Measurements from ENCODE around the gene OR11A1. TPM values are rescaled to one million over a fixed set of nuclear protein-coding genes. Genes with fewer than 3 reads are reported as not detected.

OR11A1 gene
- total RNA-seq, 2 donors from 2014 or later: 0.23 TPM; not detected in 1

- DNase-seq (ENCODE audit: low spot score): no peak
- Histone ChIP-seq H3K27ac (no peak overlapping the region), H3K27me3 (replicated peaks; ENCODE audit: insufficient read depth) (no peaks in the 10 kb centered on the region), H3K9me3 (no peaks in the 10 kb centered on the region), H3K4me3 (no peak overlapping the region), H3K4me1 (replicated peaks) (no peaks in the 10 kb centered on the region), H3K36me3 (no peaks in the 10 kb centered on the region)
- 84% methylated on average over 3 of the region's 3 CpGs for WGBS
- TF ChIP-seq CTCF (IDR thresholded peaks at IDR 0.05): no peak
- TF ChIP-seq POLR2A (IDR thresholded peaks at IDR 0.05): no peak
- no peak for TF ChIP-seq POLR2AphosphoS5 (IDR thresholded peaks at IDR 0.05)
- intact Hi-C loops (cut with DNase I): no loop called here
Measured at GRCh38 chr6:29490055-29490454, 33.2 kb upstream of the OR11A1 start.

- H3K4me3 ChIP-seq: no peak overlapping the region
- intact Hi-C loops (cut with DNase I): no loop called here
- 96% methylated on average over 8 of the region's 8 CpGs for WGBS
Measured at GRCh38 chr6:29489286-29489685, 32.4 kb upstream of the OR11A1 start.

GRCh38 chr6:29488874-29489273 is 32.0 kb upstream of the OR11A1 start:
- intact Hi-C loops (cut with DNase I): no loop called here
- TF ChIP-seq POLR2AphosphoS5 (IDR thresholded peaks at IDR 0.05) (no peak), POLR2A (IDR thresholded peaks at IDR 0.05) (no peak), CTCF (IDR thresholded peaks at IDR 0.05) (no peak)
- H3K27ac ChIP-seq: no peak overlapping the region

More at GRCh38 chr6:29489286-29489685, 32.4 kb upstream of the OR11A1 start:
- no peak for DNase-seq (ENCODE audit: low spot score)
- Histone ChIP-seq H3K36me3 (no peaks in the 10 kb centered on the region), H3K9me3 (no peaks in the 10 kb centered on the region), H3K27ac (no peak overlapping the region), H3K27me3 (replicated peaks; ENCODE audit: insufficient read depth) (no peaks in the 10 kb centered on the region), H3K4me1 (replicated peaks) (no peaks in the 10 kb centered on the region)
- TF ChIP-seq CTCF (IDR thresholded peaks at IDR 0.05) (no peak), POLR2A (IDR thresholded peaks at IDR 0.05) (no peak), POLR2AphosphoS5 (IDR thresholded peaks at IDR 0.05) (no peak)

GRCh38 chr6:29487660-29488059 is 30.8 kb upstream of the OR11A1 start, which contains the start of gene MAS1L:
Gene MAS1L (minus strand): TSS chr6:29487956. CDS start chr6:29487902, 54 bp downstream.
- no peak for DNase-seq (ENCODE audit: low spot score)
- Histone ChIP-seq H3K27ac (no peak within 1 kb of the TSS), H3K4me1 (replicated peaks) (no peaks in the 10 kb centered on the region), H3K4me3 (no peak within 1 kb of the TSS), H3K9me3 (no peaks in the 10 kb centered on the region), H3K27me3 (replicated peaks; ENCODE audit: insufficient read depth) (no peaks in the 10 kb centered on the region), H3K36me3 (no peaks in the 10 kb centered on the region)
- no peak for TF ChIP-seq POLR2A (IDR thresholded peaks at IDR 0.05)
- WGBS: 94% methylated on average over 2 of the region's 2 CpGs
- intact Hi-C loops (cut with DNase I): no loop called here

More at GRCh38 chr6:29488874-29489273, 32.0 kb upstream of the OR11A1 start:
- DNase-seq (ENCODE audit: low spot score): no peak
- Histone ChIP-seq H3K4me1 (replicated peaks) (no peaks in the 10 kb centered on the region), H3K4me3 (no peak overlapping the region), H3K9me3 (no peaks in the 10 kb centered on the region), H3K36me3 (no peaks in the 10 kb centered on the region), H3K27me3 (replicated peaks; ENCODE audit: insufficient read depth) (no peaks in the 10 kb centered on the region)

DNA sequence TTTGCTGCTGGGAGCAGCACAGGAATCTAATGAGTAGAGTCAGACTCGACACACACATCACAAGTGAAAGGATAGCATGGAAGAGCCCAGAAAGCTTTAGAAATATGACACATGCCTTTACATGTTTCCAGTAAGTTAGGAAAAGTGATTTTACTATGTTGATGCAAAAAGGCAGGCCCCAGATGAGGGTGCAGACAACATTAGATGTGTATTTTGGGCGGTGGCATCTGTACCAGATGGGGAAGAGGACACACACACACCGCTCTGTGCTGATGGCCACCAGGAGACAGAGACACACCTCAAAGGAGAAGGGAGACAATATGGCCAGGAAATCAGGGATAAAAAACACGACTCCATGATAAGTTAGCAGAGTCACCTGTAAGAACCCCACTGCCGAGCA is 30.3 kb upstream of the OR11A1 start:
- Histone ChIP-seq H3K9me3 (no peaks in the 10 kb centered on the region), H3K4me1 (replicated peaks) (no peaks in the 10 kb centered on the region), H3K27ac (no peak overlapping the region), H3K4me3 (no peak overlapping the region), H3K27me3 (replicated peaks; ENCODE audit: insufficient read depth) (no peaks in the 10 kb centered on the region), H3K36me3 (no peaks in the 10 kb centered on the region)
- intact Hi-C loops (cut with DNase I): no loop called here
- 83% methylated on average over 5 of the region's 5 CpGs for WGBS
- no peak for TF ChIP-seq POLR2AphosphoS5 (IDR thresholded peaks at IDR 0.05)
- no peak for TF ChIP-seq POLR2A (IDR thresholded peaks at IDR 0.05)
- TF ChIP-seq CTCF (IDR thresholded peaks at IDR 0.05): no peak
- no peak for DNase-seq (ENCODE audit: low spot score)
